GM21737 (cell line): Measurements from ENCODE around the gene RPL36AL.

ENCODE experiments used
- ATAC-seq: cut with Tn5 transposase; IDR thresholded peaks from one replicate; pipeline ENCODE4 v1.9.1; 2021; ENCODE audit warnings: mild to moderate bottlenecking, moderate library complexity; ENCODE audit not compliant: unreplicated experiment

RPL36AL gene

GRCh38 chr14:49582113-49582977 is 38.1 kb downstream of the RPL36AL start:
- no peak for ATAC-seq

- no peak for ATAC-seq
Measured at GRCh38 chr14:49581209-49582112, 39.0 kb downstream of the RPL36AL start.

- no peak for ATAC-seq
Measured at GRCh38 chr14:49579841-49580240, 40.6 kb downstream of the RPL36AL start.

- ATAC-seq: no peak
Measured at GRCh38 chr14:49578141-49578540, 42.3 kb downstream of the RPL36AL start.

- no peak for ATAC-seq
Measured at GRCh38 chr14:49574038-49574437, 46.4 kb downstream of the RPL36AL start.

- no peak for ATAC-seq
Measured at GRCh38 chr14:49569281-49569680, 51.1 kb downstream of the RPL36AL start.
